Measurements from ENCODE around the gene KCNN1.

GRCh38 chr19:17963936-17964691 is 2.8 kb upstream of the KCNN1 start:
- TF ChIP-seq LEF1 (IDR thresholded peaks at IDR 0.05; ENCODE audit: borderline replicate concordance) (no peak), TARDBP (IDR thresholded peaks at IDR 0.05) (no peak), ZNF384 (IDR thresholded peaks at IDR 0.05) (no peak), SP1 (IDR thresholded peaks at IDR 0.05) (no peak), SUZ12 (IDR thresholded peaks at IDR 0.05) (no peak), ARNT (IDR thresholded peaks at IDR 0.05) (no peak)
